GM18858 (cell line): ENCODE data around the gene CTSH.
"Not testable (repeated sequence)": the region's sequence is repeated elsewhere in the genome, so short reads cannot be mapped to it uniquely, and the experiment has no call there.

Experiments
- ATAC-seq: cut with Tn5 transposase; IDR thresholded peaks from one replicate; pipeline ENCODE4 v1.9.1; 2021; ENCODE audit not compliant: unreplicated experiment

CTSH gene

DNA sequence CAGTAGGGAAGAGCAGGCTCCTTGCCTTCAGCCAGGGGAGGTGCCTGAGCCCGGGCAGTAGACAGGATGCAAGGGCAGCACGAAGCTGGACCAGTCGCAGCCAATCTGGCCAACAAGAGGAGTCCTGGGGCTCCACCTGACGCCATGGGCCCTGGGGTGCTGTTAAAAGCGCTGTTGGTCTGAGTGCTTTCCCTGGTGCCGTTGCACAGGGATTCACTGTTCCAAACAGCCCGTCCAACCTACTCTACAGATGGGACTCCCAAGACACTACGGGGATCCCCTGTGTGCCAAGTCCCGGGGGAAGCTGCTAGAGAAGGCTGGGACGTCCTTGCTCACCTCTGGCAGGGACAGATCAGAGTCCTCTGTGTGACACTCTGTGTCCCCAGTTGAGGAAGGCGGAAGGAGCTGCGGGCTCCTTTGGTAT, 632 bp downstream of the CTSH start:
- ATAC-seq, result no peak

GRCh38 chr15:78943692-78944091, 1.2 kb downstream of the CTSH start:
- ATAC-seq, result no peak

GRCh38 chr15:78942741-78943140, 2.1 kb downstream of the CTSH start:
- no peak for ATAC-seq

DNA sequence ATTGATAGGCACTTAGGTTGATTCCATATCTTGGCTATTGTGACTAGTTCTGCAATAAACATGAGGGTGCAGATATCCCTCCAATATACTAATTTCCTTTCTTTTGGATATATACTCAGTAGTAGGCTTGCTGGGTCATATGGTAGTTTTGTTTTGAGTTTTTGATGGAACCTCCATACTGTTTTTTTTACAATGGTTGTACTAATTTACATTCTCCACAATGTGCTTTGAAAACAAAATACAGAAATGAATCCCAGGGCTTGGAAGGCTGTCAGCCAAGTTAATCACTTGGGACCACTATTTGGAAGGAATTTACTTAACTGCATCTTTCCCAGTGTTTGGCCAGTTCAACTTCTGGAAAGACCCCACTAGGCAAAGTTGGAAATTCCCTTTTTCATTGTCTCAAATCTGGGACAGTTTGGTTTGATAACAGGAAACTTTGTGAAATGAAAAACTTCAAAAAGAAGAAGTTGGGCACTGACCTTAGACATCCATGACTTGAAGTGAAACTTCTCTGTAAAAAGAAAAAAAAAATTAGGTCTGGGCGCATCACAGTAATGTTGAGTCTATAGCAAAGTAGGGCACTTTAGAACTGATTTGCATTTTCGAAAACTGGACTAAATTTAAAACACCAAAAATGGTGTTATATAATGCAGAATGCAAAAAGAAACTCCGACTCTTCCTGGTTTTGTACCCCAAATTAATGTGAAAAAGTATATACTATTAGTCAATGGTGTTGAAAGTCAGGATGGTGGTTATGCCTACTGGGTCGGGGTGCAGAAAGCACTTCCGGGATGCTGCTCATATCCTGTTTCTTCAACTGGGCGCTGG, 6.0 kb downstream of the CTSH start:
- ATAC-seq, result peak; percentile 59

GRCh38 chr15:78937132-78937739, 7.6 kb downstream of the CTSH start:
- ATAC-seq, result no peak

DNA sequence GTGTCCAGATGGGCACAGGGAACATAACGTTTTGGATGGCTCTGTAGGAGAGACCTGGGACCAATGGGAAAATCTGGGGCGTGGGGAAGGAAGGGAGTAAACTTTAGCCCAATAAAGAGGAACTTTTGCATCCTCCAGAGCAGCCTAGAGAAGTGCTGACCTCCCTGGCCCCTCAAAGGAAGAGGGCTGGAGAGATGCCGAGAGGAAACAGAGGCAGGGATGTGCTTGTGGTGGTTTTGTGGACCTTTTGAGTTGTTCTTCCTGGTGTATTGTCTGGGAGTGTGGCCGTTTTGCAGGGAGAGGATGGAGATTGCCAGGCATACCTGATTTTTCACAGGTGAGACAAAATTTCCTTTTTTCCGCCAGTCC, 10.2 kb downstream of the CTSH start:
- no peak for ATAC-seq

GRCh38 chr15:78933823-78934654, 10.8 kb downstream of the CTSH start:
- no peak for ATAC-seq

- ATAC-seq, result no peak
These were observed 11.5 kb downstream of the CTSH start for GRCh38 chr15:78933187-78933822.

GRCh38 chr15:78932258-78932808, 12.5 kb downstream of the CTSH start:
- no peak for ATAC-seq

- ATAC-seq, result no peak
These were observed 13.2 kb downstream of the CTSH start for GRCh38 chr15:78931439-78932257.

- ATAC-seq, result no peak
These were observed 14.1 kb downstream of the CTSH start for GRCh38 chr15:78930577-78931388.

- no peak for ATAC-seq
These were observed 15.1 kb downstream of the CTSH start for GRCh38 chr15:78929536-78930264.

DNA sequence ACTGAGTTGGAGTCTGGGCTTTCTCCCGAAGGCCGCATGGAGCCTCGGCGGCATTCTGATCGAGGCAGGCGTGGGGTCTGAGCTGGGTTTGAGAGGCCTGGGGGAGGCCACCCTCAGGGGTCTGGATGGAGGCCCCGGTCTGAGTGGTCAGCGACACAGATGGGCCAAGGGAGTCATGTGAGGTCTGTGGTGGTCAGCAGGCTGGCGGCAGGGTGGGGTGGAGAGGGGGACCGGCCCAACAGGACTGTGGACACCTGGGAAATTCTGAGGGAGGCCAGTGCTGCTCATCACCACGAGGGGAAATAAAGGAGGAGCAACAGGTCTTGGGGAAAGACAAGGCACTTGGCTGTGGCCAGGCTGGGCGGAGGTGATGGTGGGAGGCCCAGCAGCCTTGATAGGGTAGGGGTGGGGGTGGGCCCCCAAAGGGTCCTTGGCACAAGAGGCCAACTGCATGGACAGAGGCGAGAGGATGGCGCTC, 16.2 kb downstream of the CTSH start:
- no peak for ATAC-seq

GRCh38 chr15:78928176-78928575, 16.7 kb downstream of the CTSH start:
- ATAC-seq, result not testable (repeated sequence)

DNA sequence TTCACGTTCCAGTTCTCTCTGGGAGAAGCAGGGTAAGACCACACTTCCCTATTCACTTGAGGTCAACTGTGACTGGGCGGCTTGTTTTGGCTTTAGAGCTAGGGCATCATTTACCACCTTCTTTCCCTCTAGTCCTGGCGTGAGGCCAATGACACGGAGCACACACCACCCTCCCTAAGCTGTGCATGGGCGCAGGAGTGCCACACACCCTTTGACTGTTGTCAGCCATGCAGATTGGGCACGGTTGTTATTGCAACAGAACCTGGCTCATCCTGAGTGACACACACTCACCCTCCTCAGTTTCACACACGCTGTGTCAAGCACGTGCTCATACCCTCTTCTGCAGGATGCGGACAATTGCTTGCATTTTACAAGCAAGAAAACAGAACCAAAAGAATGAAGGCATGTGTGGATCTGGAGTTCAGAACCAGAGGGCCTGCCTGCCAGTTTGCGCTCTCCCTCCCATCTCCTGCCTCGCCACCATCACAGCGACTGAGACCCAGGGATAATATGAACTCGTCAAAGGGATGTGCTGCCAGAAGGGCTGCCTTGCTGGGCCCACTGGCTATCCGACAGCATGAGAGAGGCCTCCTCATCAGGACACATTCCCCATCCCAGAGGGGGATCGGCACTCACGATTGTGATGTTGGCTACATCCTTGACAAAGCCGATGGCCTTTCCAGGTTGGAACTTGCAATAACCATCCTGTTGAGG, 17.6 kb downstream of the CTSH start:
- no peak for ATAC-seq

DNA sequence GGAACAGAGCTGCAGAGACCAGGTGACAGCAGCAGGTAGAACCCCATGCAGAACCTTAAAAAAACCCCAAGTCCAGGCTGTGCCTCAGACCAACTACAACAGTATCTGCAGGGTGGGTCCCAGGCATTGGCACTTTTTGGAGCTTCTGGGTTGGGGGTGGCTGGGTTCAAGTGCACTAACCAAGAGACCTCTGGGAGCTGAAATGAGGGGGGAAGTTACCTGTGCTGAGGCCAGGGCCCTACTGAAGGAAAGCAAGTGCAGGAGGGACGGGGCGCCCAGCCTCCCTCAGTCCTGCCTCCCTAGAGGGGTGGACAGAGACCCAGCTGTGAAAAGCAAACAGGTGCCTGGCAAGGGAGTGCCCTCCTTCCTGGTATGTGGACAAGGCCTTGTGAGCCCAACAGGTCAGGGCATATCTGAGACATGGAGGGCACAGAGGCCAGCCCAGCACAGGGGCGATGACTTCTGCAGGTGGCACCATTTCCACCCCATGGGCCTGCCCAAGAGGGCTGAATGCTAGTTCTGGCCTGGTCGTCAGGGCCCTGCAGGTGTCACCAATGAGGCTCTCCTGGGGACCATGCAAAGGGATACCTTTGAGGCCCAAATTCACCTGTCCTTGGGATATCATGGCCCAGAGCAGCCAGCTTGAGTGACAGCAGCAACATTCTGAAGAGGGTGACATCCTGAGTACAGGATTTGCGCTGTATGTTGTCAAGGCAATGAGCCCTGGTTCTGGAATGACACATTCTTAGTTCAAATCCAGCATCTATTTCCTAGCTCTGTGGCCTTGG, 18.7 kb downstream of the CTSH start:
- ATAC-seq, result no peak

GRCh38 chr15:78925076-78925624, 19.7 kb downstream of the CTSH start:
- ATAC-seq, result no peak
